K562 (cell line): ENCODE measurements around the gene NDUFA6. TPM values are rescaled to one million over a fixed set of nuclear protein-coding genes. Genes with fewer than 3 reads are reported as not detected.

Source experiments
- ATAC-seq: fragments of 200-7000 bp; cut with Tn5 transposase; 3 replicates; pipeline ENCODE4 v1.9.1; 2020; ENCODE audit warnings: moderate library complexity
- BruUV-seq: library from RNA; stranded (reverse); fragments of 400-500 nt; replicated peaks from 2 replicates; lab custom pipeline; 2021; lab: Mats Ljungman, UMichigan
- CTCF ChIA-PET: fragments of 300-600 bp; formaldehyde crosslinking; extraction: SDS; loops from one replicate; lab custom pipeline; 2021; ENCODE audit warnings: low intra/inter-chr PET ratio; lab: Yijun Ruan, JAX
- POLR2A ChIA-PET: fragments of 300-600, 350-650 bp; sonication (Branson Sonifier 250); formaldehyde crosslinking; extraction: SDS; loops from one replicate; lab custom pipeline; 2021; ENCODE audit warnings: antibody characterized with exemption, inconsistent platforms; lab: Yijun Ruan, JAX
- DNase-seq, 4 experiments: peaks; one replicate each; pipeline versions ENCODE4 v3.0.0 to v3.0.0-alpha.2; 2011 to 2018; ENCODE audit warnings: low spot score in 3 of 4, mixed read lengths in 3 of 4; ENCODE audit errors: extremely low read depth in 1 of 4
- FAIRE-seq: peaks from 2 replicates; lab custom pipeline; 2011; peaks lifted over from hg19 to GRCh38; lab: Jason Lieb, UNC
- H2AFZ ChIP-seq: 2 replicates; pipeline ENCODE4 v1.6.0; 2011; ENCODE audit warnings: low read depth, low read length, control low read depth, inconsistent platforms
- H3K27ac ChIP-seq: fragments of 200-600 bp; 3 replicates; pipeline ENCODE4 v1.8.0; 2011; ENCODE audit warnings: low read depth, mild to moderate bottlenecking, control low read depth, inconsistent platforms, low read length, moderate library complexity, mixed read lengths; ENCODE audit errors: extremely low read depth
- H3K27me3 ChIP-seq, 2 experiments: fragments of 300-600 bp in 1 of 2; 2 replicates in 1 of 2; 3 replicates in 1 of 2; pipeline versions ENCODE4 v1.6.0 to v1.8.0; 2011; ENCODE audit warnings: inconsistent platforms in 2 of 2, low read length in 2 of 2, mild to moderate bottlenecking in 1 of 2, mixed read lengths in 1 of 2, moderate library complexity in 1 of 2; ENCODE audit not compliant: control insufficient read depth in 2 of 2, insufficient read depth in 2 of 2
- H3K36me3 ChIP-seq: fragments of 300-600 bp; 3 replicates; pipeline ENCODE4 v1.8.0; 2011; ENCODE audit warnings: mild to moderate bottlenecking, low read length, inconsistent platforms; ENCODE audit not compliant: control insufficient read depth, insufficient read depth
- H3K4me1 ChIP-seq, 2 experiments: fragments of 200-600 bp in 1 of 2; replicated peaks in 1 of 2; 2 replicates in 1 of 2; 3 replicates in 1 of 2; pipeline versions ENCODE4 v1.5.1 to v1.8.0; 2011; ENCODE audit warnings: inconsistent platforms in 2 of 2, low read length in 2 of 2, mild to moderate bottlenecking in 1 of 2, mixed read lengths in 1 of 2, moderate library complexity in 1 of 2; ENCODE audit not compliant: control insufficient read depth in 2 of 2, insufficient read depth in 2 of 2
- H3K4me2 ChIP-seq: 2 replicates; pipeline ENCODE4 v1.6.1; 2011; ENCODE audit warnings: low read length, control low read depth, inconsistent platforms, mixed read lengths; ENCODE audit not compliant: insufficient read depth
- H3K4me3 ChIP-seq: fragments of 200-600 bp; sonication (generic), shearing (Covaris generic); 2 replicates; pipeline ENCODE4 v1.5.1; 2016; ENCODE audit warnings: control low read depth, inconsistent platforms
- H3K79me2 ChIP-seq: fragments of 200-600 bp; 3 replicates; pipeline ENCODE4 v1.8.0; 2011; ENCODE audit warnings: low read length, inconsistent platforms; ENCODE audit not compliant: control insufficient read depth, insufficient read depth
- H3K9ac ChIP-seq, 2 experiments: 2 replicates each; pipeline versions ENCODE4 v1.6.0 to v1.6.1; 2011; ENCODE audit warnings: low read depth in 2 of 2, low read length in 2 of 2, control low read depth in 1 of 2, inconsistent platforms in 1 of 2, mild to moderate bottlenecking in 1 of 2, mixed read lengths in 1 of 2; ENCODE audit not compliant: insufficient read depth in 1 of 2
- H3K9me1 ChIP-seq: one replicate; pipeline ENCODE4 v1.6.0; 2011; ENCODE audit warnings: inconsistent platforms, mild to moderate bottlenecking, low read length, moderate library complexity; ENCODE audit not compliant: control insufficient read depth, insufficient read depth
- H3K9me3 ChIP-seq: replicated peaks from 2 replicates; pipeline ENCODE4 v1.5.1; 2011; ENCODE audit warnings: low read depth, low read length, inconsistent platforms; ENCODE audit not compliant: control insufficient read depth, insufficient read depth
- H4K20me1 ChIP-seq: replicated peaks from 2 replicates; pipeline ENCODE4 v1.6.1; 2011; ENCODE audit warnings: low read length, inconsistent platforms, mixed read lengths; ENCODE audit not compliant: control insufficient read depth, insufficient read depth
- CBX1 ChIP-seq: sonication (generic); IDR thresholded peaks from 2 replicates; pipeline ENCODE4 v1.6.1; 2016; ENCODE audit warnings: antibody characterized with exemption, low read depth, mild to moderate bottlenecking
- CHD2 ChIP-seq: IDR thresholded peaks from 2 replicates; pipeline ENCODE4 v1.6.1; 2011; ENCODE audit warnings: low read depth, low read length
- CREM ChIP-seq: IDR thresholded peaks from 2 replicates; pipeline ENCODE4 v1.6.1; 2014; ENCODE audit warnings: antibody characterized with exemption, low read depth
- ILF3 ChIP-seq: fragments of 450-650 bp; IDR thresholded peaks from 2 replicates; pipeline ENCODE4 v1.6.1; 2018; ENCODE audit warnings: antibody characterized with exemption, mild to moderate bottlenecking, moderate library complexity, borderline replicate concordance
- NFE2L1 ChIP-seq: fragments of 450-650 bp; IDR thresholded peaks from 2 replicates; pipeline ENCODE4 v1.6.1; 2016; ENCODE audit warnings: missing genetic modification characterization, low read depth, mild to moderate bottlenecking, missing compliant biosample characterization, moderate library complexity, borderline replicate concordance
- TEAD4 ChIP-seq, 2 experiments: sonication (generic) in 1 of 2; formaldehyde crosslinking in 1 of 2; IDR thresholded peaks; 2 replicates each; pipeline versions ENCODE4 v1.6.1 to v1.8.0; 2012 to 2022; ENCODE audit warnings: borderline replicate concordance in 1 of 2, inconsistent platforms in 1 of 2, low read length in 1 of 2, mild to moderate bottlenecking in 1 of 2, missing genetic modification reagents in 1 of 2
- ZNF3 ChIP-seq: fragments of 250-450 bp; sonication (Bioruptor Pico); IDR thresholded peaks from 2 replicates; pipeline ENCODE4 v1.5.0; 2021; ENCODE audit warnings: mild to moderate bottlenecking, moderate library complexity
- WGBS: fragments of 100-300 bp; shearing (Covaris generic); methylation state at CpG from one replicate; pipeline ENCODE4 v1.1.6; 2016; ENCODE audit warnings: low coverage, mixed read lengths; ENCODE audit not compliant: insufficient coverage; ENCODE audit errors: missing lambda C conversion rate; 5-methylcytosine and 5-hydroxymethylcytosine counted together
- in situ Hi-C: fragments of 300-500 bp; cut with MboI; formaldehyde crosslinking; loops from 4 replicates; pipeline ENCODE4 v1.15.0; 2018; ENCODE audit warnings: inconsistent platforms, mixed read lengths
- intact Hi-C: fragments of 100-400 bp; cut with micrococcal nuclease; formaldehyde crosslinking; loops from 2 replicates; pipeline ENCODE4 v1.14.2; 2022
- polyA plus RNA-seq, 8 experiments: library from polyadenylated mRNA; depleted of rRNA in 4 of 8; stranded (reverse) in 5 of 8; unstranded in 3 of 8; fragments of >200 nt; fragmentation: Nextera tagmentation in 2 of 8; fragmentation: Illumina TruSeq in 1 of 8; extraction: Ambion mirVana in 2 of 8; extraction: Trizol in 1 of 8; gene quantifications; 2 replicates each; pipeline versions ENCODE4 v1.2.1 to v1.2.3, GENCODE V29; 2011 to 2014; ENCODE audit warnings: inconsistent platforms in 1 of 8, missing spikeins in 1 of 8
- total RNA-seq, 7 experiments: library from RNA; depleted of rRNA in 6 of 7; stranded (reverse); fragments of >200 nt in 6 of 7; fragmentation: Illumina TruSeq in 2 of 7; extraction: Trizol in 2 of 7; gene quantifications; 2 replicates each; pipeline versions ENCODE4 v1.2.1 to v1.2.3, GENCODE V29; 2011 to 2021; ENCODE audit warnings: low replicate concordance in 1 of 7
- TF ChIP-seq, protein P1 (sequence below): fragments of 250-450 bp; sonication (Bioruptor Pico); IDR thresholded peaks from 2 replicates; pipeline ENCODE4 v1.4.0; 2020; ENCODE audit warnings: mild to moderate bottlenecking, moderate library complexity
- TF ChIP-seq, protein P2 (sequence below): fragments of 250-450 bp; sonication (Bioruptor Pico); IDR thresholded peaks from 2 replicates; pipeline ENCODE4 v1.5.0; 2021; ENCODE audit warnings: mild to moderate bottlenecking, borderline replicate concordance
- TF ChIP-seq, protein P3 (sequence below): fragments of 250-450 bp; sonication (Bioruptor Pico); IDR thresholded peaks from 2 replicates; pipeline ENCODE4 v1.4.0; 2020; ENCODE audit warnings: mild to moderate bottlenecking, moderate library complexity

The NDUFA6 gene
- total and polyA plus RNA-seq, 9 of the 15 experiments (the other 6 are each of a cell fraction or from before 2014, with no cell fraction given), result 90.0 to 474 (median 128) TPM

DNA sequence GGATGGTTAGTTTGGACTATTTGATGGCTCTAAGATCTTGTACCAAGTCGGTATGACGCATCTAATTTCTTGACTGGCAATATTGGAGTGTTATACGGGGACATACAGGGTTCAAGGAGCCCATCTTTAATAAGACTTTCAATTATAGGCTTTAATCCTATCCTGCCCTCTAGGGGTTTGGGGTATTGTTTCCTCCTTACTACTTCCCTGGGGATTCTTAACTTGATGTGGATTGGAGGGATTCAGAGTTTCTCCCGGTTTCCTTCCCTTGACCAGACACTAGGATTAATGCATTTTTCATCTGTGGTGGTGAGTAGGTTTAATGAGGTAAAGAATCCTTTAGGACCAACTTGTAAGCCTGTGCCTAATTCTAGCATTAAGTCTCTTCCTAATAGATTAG, 21.2 kb upstream of the NDUFA6 start:
- Histone ChIP-seq H3K4me2 (no peak overlapping the region), H3K9me3 (peaks cover 8% of the 10 kb centered on the region), H4K20me1 (no peaks in the 10 kb centered on the region), H2AFZ (no peak overlapping the region), H3K27me3 (no peaks in the 10 kb centered on the region), H3K9ac (no peak overlapping the region), H3K27ac (no peak overlapping the region), H3K79me2 (no peaks in the 10 kb centered on the region), H3K4me1 (no peaks in the 10 kb centered on the region), H3K9me1 (no peaks in the 10 kb centered on the region), H3K36me3 (no peaks in the 10 kb centered on the region), H3K4me3 (no peak overlapping the region)
- ChIA-PET CTCF (no interaction called here), POLR2A (no interaction called here)
- intact Hi-C loops, result loop anchor here (10.0 kb wide), 1 partner anchor 147 kb away; the partner anchor contains the start of gene SEPTIN3
- FAIRE-seq, result no peak
- ATAC-seq, result no peak
- no TSS peak for BruUV-seq
- no peak for DNase-seq
- in situ Hi-C loops, result no loop called here
- WGBS, result 23% methylated on average over 4 of the region's 4 CpGs
- TF ChIP-seq NFE2L1 (tag) (no peak), CHD2 (no peak), CREM (no peak), ILF3 (no peak), ZNF3 (no peak), TEAD4 (IDR thresholded peaks at IDR 0.05; ENCODE audit: low read length) (no peak), TEAD4 (CRISPR knock-in tag; IDR thresholded peaks at IDR 0.05; ENCODE audit: borderline replicate concordance) (no peak), CBX1 (no peak)
- TF ChIP-seq, protein P1, sequence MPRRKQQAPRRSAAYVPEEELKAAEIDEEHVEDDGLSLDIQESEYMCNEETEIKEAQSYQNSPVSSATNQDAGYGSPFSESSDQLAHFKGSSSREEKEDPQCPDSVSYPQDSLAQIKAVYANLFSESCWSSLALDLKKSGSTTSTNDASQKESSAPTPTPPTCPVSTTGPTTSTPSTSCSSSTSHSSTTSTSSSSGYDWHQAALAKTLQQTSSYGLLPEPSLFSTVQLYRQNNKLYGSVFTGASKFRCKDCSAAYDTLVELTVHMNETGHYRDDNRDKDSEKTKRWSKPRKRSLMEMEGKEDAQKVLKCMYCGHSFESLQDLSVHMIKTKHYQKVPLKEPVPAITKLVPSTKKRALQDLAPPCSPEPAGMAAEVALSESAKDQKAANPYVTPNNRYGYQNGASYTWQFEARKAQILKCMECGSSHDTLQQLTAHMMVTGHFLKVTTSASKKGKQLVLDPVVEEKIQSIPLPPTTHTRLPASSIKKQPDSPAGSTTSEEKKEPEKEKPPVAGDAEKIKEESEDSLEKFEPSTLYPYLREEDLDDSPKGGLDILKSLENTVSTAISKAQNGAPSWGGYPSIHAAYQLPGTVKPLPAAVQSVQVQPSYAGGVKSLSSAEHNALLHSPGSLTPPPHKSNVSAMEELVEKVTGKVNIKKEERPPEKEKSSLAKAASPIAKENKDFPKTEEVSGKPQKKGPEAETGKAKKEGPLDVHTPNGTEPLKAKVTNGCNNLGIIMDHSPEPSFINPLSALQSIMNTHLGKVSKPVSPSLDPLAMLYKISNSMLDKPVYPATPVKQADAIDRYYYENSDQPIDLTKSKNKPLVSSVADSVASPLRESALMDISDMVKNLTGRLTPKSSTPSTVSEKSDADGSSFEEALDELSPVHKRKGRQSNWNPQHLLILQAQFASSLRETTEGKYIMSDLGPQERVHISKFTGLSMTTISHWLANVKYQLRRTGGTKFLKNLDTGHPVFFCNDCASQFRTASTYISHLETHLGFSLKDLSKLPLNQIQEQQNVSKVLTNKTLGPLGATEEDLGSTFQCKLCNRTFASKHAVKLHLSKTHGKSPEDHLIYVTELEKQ (CRISPR knock-in tag), result no peak
- TF ChIP-seq, protein P2, sequence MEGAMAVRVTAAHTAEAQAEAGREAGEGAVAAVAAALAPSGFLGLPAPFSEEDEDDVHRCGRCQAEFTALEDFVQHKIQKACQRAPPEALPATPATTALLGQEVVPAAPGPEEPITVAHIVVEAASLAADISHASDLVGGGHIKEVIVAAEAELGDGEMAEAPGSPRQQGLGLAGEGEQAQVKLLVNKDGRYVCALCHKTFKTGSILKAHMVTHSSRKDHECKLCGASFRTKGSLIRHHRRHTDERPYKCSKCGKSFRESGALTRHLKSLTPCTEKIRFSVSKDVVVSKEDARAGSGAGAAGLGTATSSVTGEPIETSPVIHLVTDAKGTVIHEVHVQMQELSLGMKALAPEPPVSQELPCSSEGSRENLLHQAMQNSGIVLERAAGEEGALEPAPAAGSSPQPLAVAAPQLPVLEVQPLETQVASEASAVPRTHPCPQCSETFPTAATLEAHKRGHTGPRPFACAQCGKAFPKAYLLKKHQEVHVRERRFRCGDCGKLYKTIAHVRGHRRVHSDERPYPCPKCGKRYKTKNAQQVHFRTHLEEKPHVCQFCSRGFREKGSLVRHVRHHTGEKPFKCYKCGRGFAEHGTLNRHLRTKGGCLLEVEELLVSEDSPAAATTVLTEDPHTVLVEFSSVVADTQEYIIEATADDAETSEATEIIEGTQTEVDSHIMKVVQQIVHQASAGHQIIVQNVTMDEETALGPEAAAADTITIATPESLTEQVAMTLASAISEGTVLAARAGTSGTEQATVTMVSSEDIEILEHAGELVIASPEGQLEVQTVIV (CRISPR knock-in tag), result no peak
- TF ChIP-seq, protein P3, sequence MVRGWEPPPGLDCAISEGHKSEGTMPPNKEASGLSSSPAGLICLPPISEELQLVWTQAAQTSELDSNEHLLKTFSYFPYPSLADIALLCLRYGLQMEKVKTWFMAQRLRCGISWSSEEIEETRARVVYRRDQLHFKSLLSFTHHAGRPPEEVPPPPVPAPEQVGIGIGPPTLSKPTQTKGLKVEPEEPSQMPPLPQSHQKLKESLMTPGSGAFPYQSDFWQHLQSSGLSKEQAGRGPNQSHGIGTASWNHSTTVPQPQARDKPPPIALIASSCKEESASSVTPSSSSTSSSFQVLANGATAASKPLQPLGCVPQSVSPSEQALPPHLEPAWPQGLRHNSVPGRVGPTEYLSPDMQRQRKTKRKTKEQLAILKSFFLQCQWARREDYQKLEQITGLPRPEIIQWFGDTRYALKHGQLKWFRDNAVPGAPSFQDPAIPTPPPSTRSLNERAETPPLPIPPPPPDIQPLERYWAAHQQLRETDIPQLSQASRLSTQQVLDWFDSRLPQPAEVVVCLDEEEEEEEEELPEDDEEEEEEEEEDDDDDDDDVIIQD (CRISPR knock-in tag), result no peak
